Sigmoid colon (tissue), 4 donors: ENCODE measurements around the gene TACC2.

Source experiments
- POLR2AphosphoS5 ChIP-seq, 4 donors: sonication (generic); formaldehyde crosslinking; IDR thresholded peaks; one replicate each; pipeline ENCODE4 v1.6.1; 2017; ENCODE audit warnings: antibody characterized with exemption in 4 of 4
- TF ChIP-seq, protein P1 (sequence below), 4 experiments: fragments of 450-650 bp in 3 of 4; fragments of 200-600 bp in 1 of 4; IDR thresholded peaks; one replicate each; pipeline ENCODE4 v1.5.1; 2016 to 2019; ENCODE audit warnings: antibody characterized with exemption in 4 of 4, mild to moderate bottlenecking in 3 of 4, moderate library complexity in 2 of 4

DNA sequence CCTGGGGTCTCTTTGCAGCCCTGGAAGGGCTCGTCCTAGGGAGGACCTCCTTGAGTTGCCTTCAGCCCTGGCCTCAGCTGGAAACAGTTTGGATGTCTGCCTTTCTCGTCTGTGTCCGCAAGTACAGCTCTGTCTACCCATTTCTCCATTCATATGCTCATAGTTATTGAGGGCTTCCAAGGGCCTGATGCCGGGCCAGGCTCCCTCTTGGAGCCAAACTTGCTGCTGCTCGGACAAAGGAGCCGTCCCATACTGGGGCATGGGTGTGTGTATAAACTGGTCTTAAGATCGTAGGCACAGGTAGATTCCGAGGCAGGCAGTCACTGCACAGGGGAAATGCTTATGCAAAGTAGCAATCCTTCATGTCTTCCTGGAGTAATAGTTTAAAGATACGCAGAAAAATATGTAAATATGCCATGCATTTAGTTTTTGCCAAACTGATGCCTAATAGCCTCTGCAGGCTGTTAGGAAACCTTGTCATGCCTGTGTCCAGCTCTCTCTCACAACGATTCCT, 165.1 kb downstream of the TACC2 start:
- TF ChIP-seq, protein P1, sequence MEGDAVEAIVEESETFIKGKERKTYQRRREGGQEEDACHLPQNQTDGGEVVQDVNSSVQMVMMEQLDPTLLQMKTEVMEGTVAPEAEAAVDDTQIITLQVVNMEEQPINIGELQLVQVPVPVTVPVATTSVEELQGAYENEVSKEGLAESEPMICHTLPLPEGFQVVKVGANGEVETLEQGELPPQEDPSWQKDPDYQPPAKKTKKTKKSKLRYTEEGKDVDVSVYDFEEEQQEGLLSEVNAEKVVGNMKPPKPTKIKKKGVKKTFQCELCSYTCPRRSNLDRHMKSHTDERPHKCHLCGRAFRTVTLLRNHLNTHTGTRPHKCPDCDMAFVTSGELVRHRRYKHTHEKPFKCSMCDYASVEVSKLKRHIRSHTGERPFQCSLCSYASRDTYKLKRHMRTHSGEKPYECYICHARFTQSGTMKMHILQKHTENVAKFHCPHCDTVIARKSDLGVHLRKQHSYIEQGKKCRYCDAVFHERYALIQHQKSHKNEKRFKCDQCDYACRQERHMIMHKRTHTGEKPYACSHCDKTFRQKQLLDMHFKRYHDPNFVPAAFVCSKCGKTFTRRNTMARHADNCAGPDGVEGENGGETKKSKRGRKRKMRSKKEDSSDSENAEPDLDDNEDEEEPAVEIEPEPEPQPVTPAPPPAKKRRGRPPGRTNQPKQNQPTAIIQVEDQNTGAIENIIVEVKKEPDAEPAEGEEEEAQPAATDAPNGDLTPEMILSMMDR (IDR thresholded peaks at IDR 0.05) = no peak
- TF ChIP-seq POLR2AphosphoS5 (IDR thresholded peaks at IDR 0.05) = no peak
